Stimulated activated naive CD4-positive, alpha-beta T cell (primary cell): Measurements from ENCODE around the gene CD44.
A peak's percentile ranks its signal among the peaks of the same experiment; 100 is the strongest.

Experiments
- DNase-seq, 6 experiments: peaks; one replicate each; lab custom pipeline; 2025; lab: John Stamatoyannopoulos, UW

CD44 gene

DNA sequence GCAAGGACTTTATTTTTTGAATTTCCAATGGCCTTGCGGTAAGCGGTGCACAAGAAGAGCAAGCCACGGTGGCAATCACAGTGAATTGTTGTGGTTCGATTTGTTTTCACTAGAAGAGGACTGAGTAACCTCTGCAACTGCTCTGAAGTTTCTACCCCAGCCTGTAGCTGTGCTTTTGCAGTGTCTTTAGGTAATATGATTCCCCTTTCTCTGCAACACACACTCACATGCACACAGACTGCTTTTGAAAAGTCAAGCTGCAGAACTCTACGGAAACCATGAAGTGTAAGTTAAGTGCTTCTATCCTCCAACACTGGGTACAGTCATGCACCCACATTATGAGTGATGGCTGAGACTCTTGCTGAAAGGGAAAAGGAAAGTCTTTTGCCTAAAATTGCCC, 38.4 kb downstream of the CD44 start:
- peak; percentile 17 to 80 (median 51) for DNase-seq

- DNase-seq: no peak
These were observed 39.3 kb downstream of the CD44 start for GRCh38 chr11:35178067-35178805.

- DNase-seq: no peak
These were observed 39.9 kb downstream of the CD44 start for GRCh38 chr11:35178873-35179272.

GRCh38 chr11:35179466-35180135, 40.6 kb downstream of the CD44 start:
- no peak for DNase-seq

DNA sequence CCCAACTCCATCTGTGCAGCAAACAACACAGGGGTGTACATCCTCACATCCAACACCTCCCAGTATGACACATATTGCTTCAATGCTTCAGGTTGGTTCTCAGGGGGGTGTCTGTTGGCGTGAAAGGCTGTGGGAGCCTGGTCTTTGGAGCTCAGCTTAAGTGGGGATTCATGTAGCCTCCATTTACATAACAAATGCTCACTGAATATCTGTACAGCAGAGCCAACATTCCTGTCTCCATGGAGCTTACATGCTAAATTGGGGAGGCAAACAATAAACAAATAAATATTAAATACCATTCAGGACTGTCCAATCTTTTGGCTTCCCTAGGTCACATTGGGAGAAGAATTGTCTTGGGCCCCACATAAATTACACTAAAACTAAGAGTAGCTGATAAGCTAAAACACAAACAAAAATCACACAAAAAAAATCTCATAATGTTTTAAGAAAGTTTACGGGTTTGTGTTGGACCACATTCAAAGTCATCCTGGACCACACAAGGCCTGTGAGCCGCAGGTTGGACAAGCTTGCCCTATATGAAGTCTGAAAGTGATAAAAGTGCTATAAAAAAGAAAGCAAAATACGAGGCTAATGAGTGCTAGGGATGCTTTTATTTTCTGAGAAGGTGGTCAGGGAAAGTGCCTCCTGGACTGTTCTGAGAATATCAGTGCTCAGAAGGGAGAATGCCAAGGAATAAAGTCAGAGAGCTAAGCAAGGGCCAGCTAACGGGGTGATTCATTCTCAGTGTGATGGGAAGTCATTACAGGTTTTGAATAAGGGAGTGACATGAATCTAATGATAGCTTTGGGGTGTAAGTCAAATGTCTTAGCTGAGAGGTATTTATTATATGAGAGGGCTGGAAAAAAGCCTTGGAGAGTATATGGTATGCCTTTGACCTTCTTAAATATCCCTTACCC, 41.6 kb downstream of the CD44 start:
- no peak for DNase-seq

DNA sequence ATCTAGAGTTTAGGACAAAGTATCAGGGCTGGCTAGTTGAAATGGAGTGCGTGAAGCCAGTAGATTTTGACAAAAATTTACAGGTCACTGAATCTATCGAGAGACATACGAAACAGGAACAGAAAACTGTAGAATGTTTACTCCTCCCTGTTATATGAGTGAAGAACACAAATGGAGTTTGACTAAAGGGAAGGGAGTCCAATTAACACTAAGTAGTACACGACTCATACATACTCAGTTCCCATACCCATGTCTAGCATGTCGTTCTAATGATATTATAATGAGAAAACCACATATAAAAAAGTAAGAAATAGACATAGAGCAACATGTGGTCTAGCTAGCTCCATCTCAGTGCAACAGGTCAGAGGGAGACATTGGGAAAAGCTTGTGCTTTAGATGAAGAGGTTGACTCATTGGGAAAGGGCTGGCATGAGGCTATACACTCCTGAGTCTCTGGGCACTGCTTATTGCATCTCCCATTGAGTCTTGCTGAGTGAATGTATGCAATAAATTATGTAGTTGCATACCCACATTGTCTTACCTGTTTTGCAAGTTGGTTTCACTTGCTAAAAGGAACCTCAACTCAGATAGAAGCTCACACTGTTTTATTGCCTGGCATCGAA, 43.5 kb downstream of the CD44 start:
- DNase-seq: no peak

GRCh38 chr11:35183326-35183925, 44.5 kb downstream of the CD44 start:
- no peak for DNase-seq

GRCh38 chr11:35185696-35186095, 46.7 kb downstream of the CD44 start:
- DNase-seq: no peak

GRCh38 chr11:35187996-35188395, 49.0 kb downstream of the CD44 start:
- no peak for DNase-seq

GRCh38 chr11:35190804-35191348, 51.9 kb downstream of the CD44 start:
- DNase-seq: no peak

GRCh38 chr11:35192347-35192746, 53.4 kb downstream of the CD44 start:
- DNase-seq: no peak

GRCh38 chr11:35193767-35194166, 54.8 kb downstream of the CD44 start:
- DNase-seq: peak in 2 of 6 experiments; percentile 8 to 11

DNA sequence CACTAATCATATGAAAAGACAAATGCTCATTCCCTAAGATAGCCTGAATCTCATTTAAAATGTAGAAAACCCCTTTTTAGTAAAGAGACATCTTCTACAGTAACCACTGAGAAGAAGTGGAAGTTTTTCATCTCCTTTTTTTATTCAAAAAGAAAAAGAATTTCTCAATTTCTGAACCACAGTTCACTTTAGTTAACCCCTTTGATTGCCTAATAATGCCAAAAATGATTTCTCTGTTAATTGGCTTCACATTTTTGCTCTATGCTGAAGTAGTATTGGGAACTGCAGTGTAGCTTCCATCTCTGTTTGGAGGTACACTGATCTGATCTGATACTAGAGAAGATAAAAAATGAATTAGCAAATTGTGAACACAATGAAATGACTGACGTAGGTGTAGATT, 58.3 kb downstream of the CD44 start:
- no peak for DNase-seq

DNA sequence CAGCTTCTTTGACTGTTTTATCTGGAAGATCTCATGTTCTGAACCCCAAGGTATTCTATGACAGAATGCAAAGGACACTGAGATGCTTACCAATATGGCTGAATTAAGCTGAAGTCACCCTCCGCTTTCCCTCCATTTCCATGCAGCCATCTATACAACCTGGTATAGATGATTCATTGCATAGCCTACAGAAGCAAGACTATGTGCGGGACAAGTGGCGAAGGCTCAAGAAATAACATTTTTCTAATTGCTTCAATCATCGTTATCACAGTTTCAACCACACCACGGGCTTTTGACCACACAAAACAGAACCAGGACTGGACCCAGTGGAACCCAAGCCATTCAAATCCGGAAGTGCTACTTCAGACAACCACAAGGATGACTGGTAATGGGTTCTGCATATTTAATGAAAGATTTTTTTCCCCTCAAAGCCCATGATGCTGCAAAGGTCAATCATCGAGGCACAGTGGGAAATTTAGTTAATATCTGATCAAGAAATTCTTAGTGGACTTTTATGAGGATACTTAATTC, 61.9 kb downstream of the CD44 start:
- DNase-seq: no peak

GRCh38 chr11:35204614-35205013, 65.6 kb downstream of the CD44 start:
- DNase-seq: no peak

GRCh38 chr11:35206616-35207015, 67.6 kb downstream of the CD44 start:
- DNase-seq: no peak

DNA sequence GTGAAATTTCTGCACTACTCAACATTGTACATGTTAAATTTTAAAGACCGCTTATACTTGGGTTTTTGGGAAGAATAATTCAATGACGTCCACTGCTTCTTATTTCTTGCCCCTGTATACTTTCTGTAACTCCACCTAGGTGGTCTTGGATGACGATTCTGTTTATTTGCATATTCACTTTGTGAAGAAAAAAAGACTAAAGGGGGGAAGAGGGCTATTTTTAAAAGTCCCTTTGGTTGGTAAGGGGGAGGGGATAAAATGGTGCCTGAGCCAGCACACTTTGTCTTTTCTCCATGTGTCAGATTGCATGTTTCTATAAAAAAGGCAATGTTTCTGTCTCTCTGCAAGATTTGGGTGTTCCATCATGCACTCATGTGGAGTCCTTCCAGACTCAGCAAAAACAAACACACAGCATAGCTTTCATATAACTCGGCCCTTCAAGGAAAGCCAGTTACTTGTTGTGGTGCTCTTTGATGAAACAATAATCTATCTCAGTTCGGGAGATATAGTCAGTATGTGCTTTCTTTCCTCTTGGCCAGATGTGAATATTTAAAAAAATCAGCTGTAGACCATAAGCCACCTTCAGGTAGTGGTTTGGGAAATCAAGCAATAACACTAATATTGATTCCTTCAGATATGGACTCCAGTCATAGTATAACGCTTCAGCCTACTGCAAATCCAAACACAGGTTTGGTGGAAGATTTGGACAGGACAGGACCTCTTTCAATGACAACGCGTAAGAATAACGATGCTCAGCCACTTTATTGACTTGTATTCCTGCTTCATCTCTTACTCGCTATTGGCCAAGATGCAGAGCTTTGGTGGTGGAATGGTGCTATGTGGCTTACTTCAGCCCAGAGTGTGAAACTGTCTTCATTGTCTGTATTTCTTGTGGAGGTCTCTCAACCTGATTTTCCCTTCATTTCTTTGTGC, 68.8 kb downstream of the CD44 start:
- no peak for DNase-seq

- DNase-seq: no peak
These were observed 69.8 kb downstream of the CD44 start for GRCh38 chr11:35208795-35209194.

DNA sequence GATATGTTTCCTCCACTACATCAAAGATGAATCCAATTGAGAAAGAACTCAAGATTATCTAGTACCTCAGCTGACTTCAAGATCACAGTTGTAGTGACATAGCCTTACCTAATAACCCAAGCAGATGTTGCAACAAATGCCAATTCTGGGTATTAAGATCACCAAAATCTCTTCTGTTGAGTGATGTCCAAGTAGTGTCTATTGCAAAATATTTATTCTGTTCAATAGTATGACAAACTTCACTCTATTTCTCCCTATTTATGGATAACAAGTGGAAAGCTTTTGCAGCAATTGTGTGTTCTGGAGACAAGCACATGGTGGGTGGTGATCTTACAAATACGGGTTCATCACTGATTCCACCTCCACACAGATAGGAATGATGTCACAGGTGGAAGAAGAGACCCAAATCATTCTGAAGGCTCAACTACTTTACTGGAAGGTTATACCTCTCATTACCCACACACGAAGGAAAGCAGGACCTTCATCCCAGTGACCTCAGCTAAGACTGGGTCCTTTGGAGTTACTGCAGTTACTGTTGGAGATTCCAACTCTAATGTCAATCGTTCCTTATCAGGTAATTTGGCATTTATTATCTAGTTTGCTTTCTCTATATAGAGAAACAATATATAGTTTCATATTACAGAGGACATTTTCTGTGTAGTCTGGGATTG, 72.0 kb downstream of the CD44 start:
- no peak for DNase-seq

DNA sequence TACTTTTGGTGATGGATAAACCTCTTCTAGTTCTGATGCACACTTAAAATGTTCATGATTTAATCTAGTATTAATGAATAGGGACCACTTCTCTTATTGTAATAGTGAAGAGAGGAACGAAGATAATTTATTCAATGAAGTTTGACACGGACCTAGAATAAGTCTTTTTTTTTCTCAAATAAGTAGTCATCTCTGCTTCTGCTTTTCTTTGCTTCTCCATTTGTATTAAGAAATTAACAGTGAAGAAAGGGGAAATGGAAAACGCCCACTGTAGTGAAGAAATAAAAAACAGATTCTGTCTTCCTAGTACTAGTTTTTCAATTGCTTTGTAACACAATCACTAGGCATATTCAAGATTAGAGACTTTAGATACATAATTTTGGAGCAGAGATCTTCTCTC, 73.0 kb downstream of the CD44 start:
- DNase-seq: no peak
